ENCODE data around the gene TSC1. TPM values are rescaled to one million over a fixed set of nuclear protein-coding genes. Genes with fewer than 3 reads are reported as not detected.

Gene TSC1
- total and polyA plus RNA-seq, 10 of the 15 experiments (the other 5 are each of a cell fraction or from before 2014, with no cell fraction given): 4.0 to 48.0 (median 14.9) TPM

GRCh38 chr9:132944294-132945185, at the start of gene TSC1 (continued):
- TF ChIP-seq YY1 (IDR thresholded peaks at IDR 0.05; ENCODE audit: low read depth, low read length) (peak; percentile 99), MTA2 (IDR thresholded peaks at IDR 0.05; ENCODE audit: low read depth) (peak; percentile 27; the same call in 1 of the 2 replicates), BACH1 (IDR thresholded peaks at IDR 0.05; ENCODE audit: borderline replicate concordance) (no peak), FOXM1 (IDR thresholded peaks at IDR 0.05; ENCODE audit: low read depth, low read length) (no peak), FOS (IDR thresholded peaks at IDR 0.05; ENCODE audit: borderline replicate concordance, extremely low read depth, insufficient read length) (no peak), SIX5 (IDR thresholded peaks at IDR 0.05; ENCODE audit: low read depth, low read length, severe bottlenecking) (no peak), GABPA (IDR thresholded peaks at IDR 0.05; ENCODE audit: low read depth) (peak; percentile 81), RB1 (IDR thresholded peaks at IDR 0.05; ENCODE audit: borderline replicate concordance) (peak; percentile 94; the same call in 1 of the 2 replicates), POLR2AphosphoS2 (IDR thresholded peaks at IDR 0.05; ENCODE audit: low read depth, low read length) (peak; percentile 54; the same call in 1 of the 2 replicates), ZZZ3 (IDR thresholded peaks at IDR 0.05; ENCODE audit: control insufficient read depth, insufficient read length, low read depth) (no peak), IKZF1 (conservative IDR thresholded peaks at IDR 0.05) (peak; percentile 72), NRF1 (conservative IDR thresholded peaks at IDR 0.05; ENCODE audit: low read depth, low read length) (no peak), RBBP5 (conservative IDR thresholded peaks at IDR 0.05) (no peak), TCF3 (IDR thresholded peaks at IDR 0.05; ENCODE audit: borderline replicate concordance, insufficient read depth, low read depth, low read length) (no peak), SRF (IDR thresholded peaks at IDR 0.05; ENCODE audit: low read depth in 2 of 2, low read length in 2 of 2) (peak in 1 of 2 experiments; percentile 37; a peak in 1 of 4 replicates), SREBF2 (IDR thresholded peaks at IDR 0.05; ENCODE audit: low read length) (no peak)
- TF ChIP-seq, protein P1, sequence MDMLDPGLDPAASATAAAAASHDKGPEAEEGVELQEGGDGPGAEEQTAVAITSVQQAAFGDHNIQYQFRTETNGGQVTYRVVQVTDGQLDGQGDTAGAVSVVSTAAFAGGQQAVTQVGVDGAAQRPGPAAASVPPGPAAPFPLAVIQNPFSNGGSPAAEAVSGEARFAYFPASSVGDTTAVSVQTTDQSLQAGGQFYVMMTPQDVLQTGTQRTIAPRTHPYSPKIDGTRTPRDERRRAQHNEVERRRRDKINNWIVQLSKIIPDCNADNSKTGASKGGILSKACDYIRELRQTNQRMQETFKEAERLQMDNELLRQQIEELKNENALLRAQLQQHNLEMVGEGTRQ (IDR thresholded peaks at IDR 0.05; ENCODE audit: borderline replicate concordance, low read depth, low read length): no peak; the same call in none of the 2 replicates
